K562 (cell line): Measurements from ENCODE around the gene PIK3R1.

Source experiments
- CAMTA2 ChIP-seq: fragments of 250-450 bp; sonication (Bioruptor Pico); conservative IDR thresholded peaks from 2 replicates; pipeline ENCODE4 v1.5.1; 2022
- CBX5 ChIP-seq: IDR thresholded peaks from 2 replicates; pipeline ENCODE4 v1.6.1; 2014; ENCODE audit warnings: low read depth, borderline replicate concordance
- CCAR2 ChIP-seq: fragments of 200-400 bp; formaldehyde crosslinking; IDR thresholded peaks from 2 replicates; pipeline ENCODE4 v1.6.1; 2017; ENCODE audit warnings: mild to moderate bottlenecking, low read depth, low read length
- CTCF ChIP-seq, 3 experiments: IDR thresholded peaks in 2 of 3; conservative IDR thresholded peaks in 1 of 3; 2 replicates each; pipeline ENCODE4 v1.5.1; 2011 to 2012; ENCODE audit warnings: low read length in 3 of 3, mild to moderate bottlenecking in 3 of 3, control low read depth in 2 of 3, improper control_type of control experiment in 1 of 3, inconsistent platforms in 1 of 3, low read depth in 1 of 3, mixed read lengths in 1 of 3, moderate library complexity in 1 of 3; ENCODE audit not compliant: insufficient read depth in 2 of 3
- FOXJ3 ChIP-seq: sonication (generic); formaldehyde crosslinking; IDR thresholded peaks from 2 replicates; pipeline ENCODE4 v1.4.0; 2020; ENCODE audit warnings: mild to moderate bottlenecking, missing genetic modification reagents
- ZBTB40 ChIP-seq, 2 experiments: fragments of 450-650 bp in 1 of 2; sonication (generic) in 1 of 2; formaldehyde crosslinking in 1 of 2; IDR thresholded peaks; 2 replicates each; pipeline versions ENCODE4 v1.7.1 to v1.9.0; 2016 to 2022; ENCODE audit warnings: inconsistent platforms in 1 of 2, mild to moderate bottlenecking in 1 of 2, missing genetic modification reagents in 1 of 2
- TF ChIP-seq, protein P1 (sequence below), 2 experiments: fragments of 450-650 bp in 1 of 2; sonication (generic) in 1 of 2; formaldehyde crosslinking in 1 of 2; IDR thresholded peaks in 1 of 2; conservative IDR thresholded peaks in 1 of 2; 2 replicates each; pipeline versions ENCODE4 v1.6.1 to v1.8.1; 2016 to 2023; ENCODE audit warnings: mild to moderate bottlenecking in 2 of 2, moderate library complexity in 2 of 2, inconsistent platforms in 1 of 2, missing genetic modification reagents in 1 of 2

- TF ChIP-seq CBX5 = no peak
- no peak for TF ChIP-seq FOXJ3
- no peak for TF ChIP-seq CTCF (IDR thresholded peaks at IDR 0.05 in 2 of 3, conservative IDR thresholded peaks at IDR 0.05 in 1 of 3; ENCODE audit: insufficient read depth in 2 of 3, low read depth in 1 of 3, low read length in 3 of 3)
- TF ChIP-seq, protein P1, sequence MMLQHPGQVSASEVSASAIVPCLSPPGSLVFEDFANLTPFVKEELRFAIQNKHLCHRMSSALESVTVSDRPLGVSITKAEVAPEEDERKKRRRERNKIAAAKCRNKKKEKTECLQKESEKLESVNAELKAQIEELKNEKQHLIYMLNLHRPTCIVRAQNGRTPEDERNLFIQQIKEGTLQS (IDR thresholded peaks at IDR 0.05) = peak; percentile 47; the same call in 1 of the 2 replicates
- TF ChIP-seq, protein P1 (CRISPR knock-in tag; conservative IDR thresholded peaks at IDR 0.05) = no peak
- TF ChIP-seq ZBTB40 (IDR thresholded peaks at IDR 0.05) = no peak
- no peak for TF ChIP-seq ZBTB40 (CRISPR knock-in tag; IDR thresholded peaks at IDR 0.05)
- no peak for TF ChIP-seq CAMTA2
- TF ChIP-seq CCAR2 = no peak
Observed at GRCh38 chr5:68290260-68290674, 74.7 kb downstream of the PIK3R1 start.
